GM21515 (cell line): ENCODE data around the gene GPR52.
"Not testable (repeated sequence)": the region's sequence is repeated elsewhere in the genome, so short reads cannot be mapped to it uniquely, and the experiment has no call there.

Experiments
- ATAC-seq: cut with Tn5 transposase; IDR thresholded peaks from one replicate; pipeline ENCODE4 v1.9.1; 2021; ENCODE audit not compliant: unreplicated experiment

GPR52 gene, protein sequence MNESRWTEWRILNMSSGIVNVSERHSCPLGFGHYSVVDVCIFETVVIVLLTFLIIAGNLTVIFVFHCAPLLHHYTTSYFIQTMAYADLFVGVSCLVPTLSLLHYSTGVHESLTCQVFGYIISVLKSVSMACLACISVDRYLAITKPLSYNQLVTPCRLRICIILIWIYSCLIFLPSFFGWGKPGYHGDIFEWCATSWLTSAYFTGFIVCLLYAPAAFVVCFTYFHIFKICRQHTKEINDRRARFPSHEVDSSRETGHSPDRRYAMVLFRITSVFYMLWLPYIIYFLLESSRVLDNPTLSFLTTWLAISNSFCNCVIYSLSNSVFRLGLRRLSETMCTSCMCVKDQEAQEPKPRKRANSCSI

DNA sequence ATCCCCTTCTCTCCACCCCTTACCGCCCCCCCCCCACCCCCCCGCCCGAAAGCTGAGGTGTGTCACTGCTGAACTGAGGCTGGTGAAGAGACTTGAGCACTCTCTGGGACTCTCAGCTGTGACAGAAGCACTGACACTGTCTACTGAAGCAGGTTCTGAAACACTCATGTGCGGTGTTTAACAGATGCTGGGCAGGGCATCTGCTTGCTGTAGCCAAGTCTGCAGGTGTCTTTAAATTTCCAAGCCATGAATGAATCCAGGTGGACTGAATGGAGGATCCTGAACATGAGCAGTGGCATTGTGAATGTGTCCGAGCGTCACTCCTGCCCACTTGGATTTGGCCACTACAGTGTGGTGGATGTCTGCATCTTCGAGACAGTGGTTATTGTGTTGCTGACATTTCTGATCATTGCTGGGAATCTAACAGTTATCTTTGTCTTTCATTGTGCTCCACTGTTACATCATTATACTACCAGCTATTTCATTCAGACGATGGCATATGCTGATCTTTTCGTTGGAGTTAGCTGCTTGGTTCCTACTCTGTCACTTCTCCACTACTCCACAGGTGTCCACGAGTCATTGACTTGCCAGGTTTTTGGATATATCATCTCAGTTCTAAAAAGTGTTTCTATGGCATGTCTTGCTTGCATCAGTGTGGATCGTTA lies at the start of gene GPR52:
GPR52 (plus strand) TSS at position 99 of the 665 bp plus-strand sequence; CDS start at position 247, 148 bp downstream.
- no peak for ATAC-seq

DNA sequence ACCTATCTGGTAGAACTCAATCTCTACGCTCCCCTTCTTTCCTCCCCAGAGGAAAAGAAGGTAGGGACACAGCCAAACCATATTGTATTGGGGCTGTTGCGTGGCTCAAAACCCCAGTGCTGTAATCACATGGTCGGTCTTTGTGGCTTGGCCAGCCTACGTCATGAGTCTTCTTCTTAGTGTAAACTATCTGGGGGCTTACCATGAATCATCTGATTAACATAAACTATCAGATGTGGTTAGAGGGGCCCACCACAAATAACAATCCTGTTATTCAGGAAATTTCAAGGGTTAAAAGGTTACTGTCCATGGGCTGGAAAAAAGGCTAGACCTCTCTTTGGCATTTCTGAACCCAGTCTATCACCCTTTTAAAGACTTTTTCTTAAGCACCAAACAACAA lies 49.5 kb upstream of the GPR52 start:
- ATAC-seq: no peak

DNA sequence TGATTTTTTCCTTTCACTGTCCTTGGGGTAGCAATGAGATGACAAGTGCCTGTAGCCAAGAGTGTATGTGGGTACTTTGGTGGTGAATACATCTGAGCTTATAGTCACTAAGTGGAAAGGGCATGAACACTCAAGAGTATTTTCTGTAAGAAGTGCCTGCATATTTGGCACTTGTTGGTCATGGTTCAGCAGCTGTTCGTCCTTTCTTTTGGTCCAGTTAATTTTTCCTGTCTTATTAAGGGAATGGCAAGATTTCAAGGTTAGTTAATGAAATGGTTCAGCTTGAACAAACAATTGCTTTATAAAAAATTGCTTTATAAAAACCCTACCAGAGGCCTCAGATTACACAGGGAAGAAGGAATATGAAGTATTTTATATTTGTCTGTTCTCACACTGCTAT lies 48.6 kb upstream of the GPR52 start:
- no peak for ATAC-seq

DNA sequence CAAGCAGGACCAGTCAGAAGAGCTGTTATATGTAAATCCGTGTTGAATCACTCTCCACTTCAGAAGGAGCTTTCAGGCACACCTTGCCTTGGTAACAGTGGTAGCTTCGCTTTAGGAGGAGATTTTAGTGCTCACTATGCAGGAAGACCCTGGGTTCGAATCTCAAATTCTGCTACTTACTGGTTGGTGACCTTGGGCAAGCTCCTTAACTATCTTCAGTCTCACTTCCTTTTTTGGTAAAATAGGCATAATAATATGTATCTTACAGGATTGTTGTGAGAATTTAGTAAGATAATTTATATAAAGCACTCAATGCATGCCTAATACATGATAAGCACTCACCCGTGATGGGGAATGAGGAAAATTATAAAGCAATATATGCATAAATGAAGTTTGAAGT lies 46.7 kb upstream of the GPR52 start:
- no peak for ATAC-seq

DNA sequence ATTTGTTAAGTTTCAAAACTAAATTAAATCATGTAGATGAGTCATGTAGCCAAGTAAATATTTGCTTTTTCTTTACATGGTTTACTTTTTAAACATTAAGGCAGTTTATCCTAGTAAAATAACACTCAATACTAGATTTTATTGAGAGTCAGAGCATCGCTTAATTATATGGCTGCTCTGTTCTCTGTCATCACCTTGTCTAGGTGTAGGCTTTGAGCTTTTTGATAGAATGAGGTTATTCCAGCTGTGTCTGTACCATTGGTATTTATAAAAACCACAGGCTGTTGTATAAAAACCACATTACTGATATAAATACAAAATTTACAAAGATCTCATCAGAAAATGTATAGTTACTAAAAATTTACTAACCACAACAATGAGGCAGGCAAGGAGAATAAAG lies 42.5 kb upstream of the GPR52 start:
- no peak for ATAC-seq

DNA sequence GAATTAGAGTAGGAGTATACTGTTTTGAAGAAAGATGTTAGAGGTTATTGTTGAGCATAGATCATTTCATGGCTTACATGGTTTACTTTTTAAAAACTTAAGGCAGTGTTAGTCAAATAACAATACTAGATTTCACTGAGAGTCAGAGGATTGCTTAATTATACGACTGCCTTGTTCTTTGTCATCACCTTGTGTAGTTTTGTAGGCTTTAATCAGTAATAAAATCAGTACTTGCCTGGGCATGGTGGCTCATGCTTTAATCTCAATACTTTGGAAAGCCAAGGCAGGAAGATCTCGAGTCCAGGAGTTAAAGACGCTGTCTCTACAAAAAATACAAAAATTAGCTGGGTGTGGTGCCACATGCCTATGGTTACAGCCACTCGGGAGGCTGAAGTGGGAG lies 41.3 kb upstream of the GPR52 start:
- no peak for ATAC-seq

DNA sequence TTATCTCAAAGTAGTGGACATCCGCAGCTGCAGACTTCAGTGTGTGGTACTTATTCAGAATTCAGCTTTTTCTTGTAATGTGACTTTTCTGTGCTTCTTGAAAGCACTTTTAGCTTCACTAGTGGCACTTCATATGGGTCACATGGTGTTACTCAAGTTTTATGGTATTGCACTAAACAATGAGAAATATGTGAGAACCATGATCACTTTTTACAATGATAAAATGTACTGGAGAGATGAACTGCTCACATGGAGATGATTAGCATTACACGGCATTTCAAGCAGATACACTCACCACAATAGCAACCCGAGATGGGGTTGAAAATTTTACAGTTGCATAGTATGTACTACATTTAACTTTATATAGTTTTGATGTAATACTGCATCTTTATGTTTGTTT lies 40.1 kb upstream of the GPR52 start:
- ATAC-seq: no peak

DNA sequence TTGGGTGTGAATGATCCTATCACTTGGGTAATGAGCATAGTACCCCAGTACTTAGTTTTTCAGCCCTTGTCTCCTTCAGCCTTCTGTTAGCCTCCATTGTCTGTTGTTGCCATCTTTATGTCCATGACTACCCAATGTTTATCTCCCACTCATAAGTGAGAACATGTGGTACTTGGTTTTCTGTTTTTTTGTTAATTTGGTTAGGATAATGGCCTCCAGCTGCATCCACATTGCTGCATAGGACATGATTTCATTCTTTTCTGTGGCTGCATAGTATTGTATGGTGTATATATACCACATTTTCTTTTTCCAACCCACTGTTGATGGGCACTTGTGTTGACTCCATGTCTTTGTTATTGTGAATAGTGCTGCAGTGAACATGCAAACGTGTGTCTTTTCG lies 39.6 kb upstream of the GPR52 start:
- no peak for ATAC-seq

DNA sequence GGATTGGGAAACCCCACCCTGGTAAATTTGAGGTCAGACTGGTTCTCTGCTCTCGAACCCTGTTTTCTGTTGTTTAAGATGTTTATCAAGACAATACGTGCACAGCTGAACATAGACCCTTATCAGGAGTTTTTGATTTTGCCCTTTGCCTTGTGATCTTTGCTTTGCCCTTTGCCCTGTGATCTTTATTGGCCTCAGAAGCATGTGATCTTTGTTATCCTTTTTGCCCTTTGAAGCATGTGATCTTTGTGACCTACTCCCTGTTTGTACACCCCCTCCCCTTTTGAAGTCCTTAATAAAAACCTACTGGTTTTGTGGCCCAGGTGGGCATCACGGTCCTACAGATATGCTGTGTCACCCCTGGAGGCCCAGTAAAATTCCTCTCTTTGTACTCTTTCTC lies 38.0 kb upstream of the GPR52 start:
- not testable (repeated sequence) for ATAC-seq

DNA sequence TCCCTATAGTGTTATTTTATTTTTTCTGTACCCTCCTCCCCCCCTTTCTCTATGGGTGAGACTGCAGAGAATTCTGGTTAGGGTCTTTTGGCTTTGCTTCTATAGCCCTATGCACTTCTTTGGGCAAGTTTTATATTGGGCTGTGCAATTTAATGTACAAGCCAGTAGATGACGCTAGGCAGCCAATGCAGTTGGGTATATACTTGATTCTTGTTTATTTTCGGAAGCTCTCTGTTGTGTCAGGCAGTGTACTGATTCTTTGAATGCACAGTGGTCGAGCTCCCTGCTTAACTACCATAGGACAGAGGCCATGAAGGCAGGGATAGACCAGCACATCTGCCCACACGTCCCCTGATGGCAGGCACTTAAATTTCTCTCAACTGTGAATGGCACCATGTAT lies 34.1 kb upstream of the GPR52 start:
- ATAC-seq: no peak

DNA sequence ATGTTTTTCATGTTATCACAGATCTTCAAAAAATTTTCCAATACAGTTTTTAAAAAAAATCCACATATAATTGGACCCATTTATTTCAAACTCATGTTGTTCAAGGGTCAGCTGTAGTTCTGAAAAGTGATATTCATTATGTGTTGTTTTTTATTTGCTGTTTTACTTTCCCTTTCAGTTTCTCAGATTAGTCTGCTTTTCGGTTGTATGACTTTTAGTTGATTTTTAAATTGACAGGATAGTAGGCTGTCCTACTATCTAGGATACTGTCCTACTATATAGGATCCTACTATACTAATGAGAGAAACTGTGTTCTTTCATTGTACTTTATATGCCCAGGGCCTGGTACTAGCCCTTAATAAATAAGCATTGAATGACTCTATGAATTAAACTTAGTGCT lies 33.6 kb upstream of the GPR52 start:
- no peak for ATAC-seq

DNA sequence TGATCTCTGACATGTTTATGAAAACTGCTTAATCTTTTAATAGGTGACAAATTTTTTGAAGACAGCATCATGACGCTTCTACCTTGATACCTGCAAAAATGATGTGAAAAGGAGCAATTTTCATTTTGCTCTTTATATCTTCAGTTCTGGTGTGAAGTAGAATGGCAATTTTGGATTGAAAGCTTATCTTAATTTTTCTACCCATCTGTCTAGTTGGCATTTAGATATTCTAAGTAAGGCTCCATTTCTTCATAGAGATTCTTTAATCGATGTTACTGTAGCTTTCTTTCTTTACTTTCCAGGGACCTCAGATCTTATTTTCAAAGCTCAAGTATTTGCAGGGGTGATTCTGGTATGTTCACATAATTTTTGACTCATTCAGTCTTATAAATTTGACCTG lies 32.3 kb upstream of the GPR52 start:
- ATAC-seq: no peak

DNA sequence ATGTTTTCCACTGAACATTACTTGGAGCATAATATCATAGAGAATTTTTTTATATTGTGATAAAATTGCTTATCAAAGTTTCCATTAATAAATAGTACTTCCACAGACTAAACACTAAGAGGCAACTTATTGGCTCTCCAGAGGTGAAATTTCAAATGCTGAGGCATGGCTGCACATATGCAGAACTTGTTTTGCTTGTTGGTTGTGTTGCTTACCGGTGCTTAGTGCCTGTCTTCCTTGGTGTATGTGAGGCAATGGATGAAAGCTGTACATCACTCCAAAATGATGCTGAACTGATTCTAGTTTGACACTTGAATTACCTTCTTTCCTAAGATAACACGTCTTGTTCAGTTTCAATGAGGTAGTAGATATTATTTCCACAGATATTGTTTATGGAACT lies 29.8 kb upstream of the GPR52 start:
- ATAC-seq: no peak

DNA sequence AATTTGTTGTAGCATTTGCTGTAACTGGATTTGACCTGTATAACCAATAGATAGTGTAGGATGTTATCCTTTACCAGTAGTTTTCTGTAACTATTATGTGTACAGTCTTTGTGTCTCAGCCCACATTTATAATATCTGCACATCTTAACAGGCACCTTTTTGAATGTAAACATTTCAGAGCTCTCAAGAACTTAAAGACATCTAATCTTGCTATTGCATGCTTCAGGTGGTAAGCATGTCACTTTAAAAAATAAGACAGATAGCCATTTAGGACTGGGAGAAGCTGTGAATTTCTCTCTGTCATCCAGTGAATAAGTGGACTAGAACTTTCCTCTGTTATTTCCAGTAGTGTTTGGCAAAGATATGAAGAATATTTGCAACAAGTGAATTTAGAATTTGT lies 22.6 kb upstream of the GPR52 start:
- no peak for ATAC-seq

DNA sequence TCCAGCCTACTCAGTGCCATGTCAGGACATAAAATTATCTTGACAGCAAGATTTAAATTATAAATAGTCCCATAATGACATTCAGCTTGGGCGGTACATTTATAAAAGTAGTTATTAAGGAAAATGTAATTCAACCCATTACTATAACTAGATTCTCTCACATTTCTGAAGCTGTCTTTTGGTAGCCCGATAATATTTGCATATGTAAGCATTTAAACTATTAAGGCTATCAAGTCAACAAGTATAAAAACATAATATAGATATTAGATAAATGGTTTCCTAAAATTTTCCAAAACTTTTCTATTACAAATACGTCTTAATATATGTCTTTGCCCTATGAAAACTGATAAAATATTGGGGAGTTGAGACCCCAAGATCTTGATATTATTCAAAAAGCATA lies 21.6 kb upstream of the GPR52 start:
- no peak for ATAC-seq

DNA sequence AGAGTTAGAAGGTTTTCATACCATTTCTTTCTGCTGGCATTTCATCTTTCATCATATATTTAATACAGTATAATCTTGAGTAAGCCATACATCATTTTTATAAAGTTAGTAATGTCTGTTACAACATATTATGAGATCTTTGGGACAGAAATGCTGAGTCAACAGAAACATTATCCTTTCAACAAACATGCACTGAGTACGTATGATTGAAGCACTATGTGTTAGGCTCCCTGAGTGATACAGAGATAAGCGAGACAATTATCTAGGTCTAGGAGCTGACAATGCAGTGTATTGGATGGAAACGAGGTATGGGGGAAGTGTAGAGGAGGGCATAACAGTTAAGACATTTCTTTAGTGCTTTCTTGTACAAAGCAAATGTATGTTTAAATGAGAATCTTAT lies 19.7 kb upstream of the GPR52 start:
- no peak for ATAC-seq

DNA sequence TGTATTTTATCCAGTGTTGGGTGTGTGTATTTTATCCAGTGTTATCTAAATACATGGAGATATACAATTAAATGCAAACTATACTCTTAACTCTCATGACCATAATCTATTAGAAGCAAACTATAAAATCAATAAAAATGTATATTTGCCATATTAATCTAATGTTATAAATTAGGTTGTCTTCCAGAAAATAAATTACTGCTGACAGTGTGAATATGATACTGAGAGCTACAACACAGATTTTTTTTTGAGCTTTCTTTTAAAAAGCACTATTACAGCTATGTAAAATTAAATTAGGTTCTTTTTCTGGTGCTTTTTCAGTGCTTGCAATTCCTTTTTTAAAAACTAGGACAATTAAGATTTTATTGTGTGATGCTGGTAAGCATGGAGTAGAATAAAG lies 19.0 kb upstream of the GPR52 start:
- ATAC-seq: no peak

DNA sequence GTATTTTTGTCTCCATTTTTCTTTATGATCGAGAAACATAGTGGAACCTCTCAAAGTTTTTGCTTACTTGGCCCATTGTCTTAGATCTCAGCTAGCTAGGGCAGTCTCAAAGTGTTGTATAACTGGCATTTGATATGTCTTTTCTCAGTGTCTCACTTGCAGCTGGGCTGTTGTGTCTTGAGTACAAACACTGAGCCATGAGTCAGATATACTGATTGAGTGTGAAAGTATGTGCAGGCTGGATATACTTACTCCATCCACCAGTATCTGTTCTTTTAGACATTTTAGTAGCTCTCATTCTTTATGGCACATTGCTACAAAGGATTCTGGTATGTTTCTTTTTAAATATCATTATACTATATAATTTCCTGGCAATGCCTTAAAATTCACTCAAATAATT lies 14.3 kb upstream of the GPR52 start:
- ATAC-seq: no peak

DNA sequence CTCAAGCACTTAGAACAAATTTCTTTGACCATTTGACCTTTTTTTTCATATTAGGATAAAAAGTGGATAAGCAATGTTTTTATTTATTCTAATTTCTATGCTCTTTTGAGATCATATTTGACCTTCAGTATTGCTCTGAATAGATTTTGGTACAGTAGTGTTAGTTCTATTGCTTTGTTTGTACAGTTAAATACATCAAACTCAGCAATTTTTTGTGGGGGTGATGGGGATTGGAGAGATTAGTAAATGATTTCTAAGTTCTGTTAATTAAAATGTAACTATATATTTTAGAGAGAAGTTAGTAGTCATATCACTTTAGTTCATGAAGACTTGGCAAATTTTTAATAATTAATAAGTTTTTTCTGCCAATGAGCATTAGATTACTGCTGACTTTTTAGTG lies 2.4 kb upstream of the GPR52 start:
- ATAC-seq: no peak

DNA sequence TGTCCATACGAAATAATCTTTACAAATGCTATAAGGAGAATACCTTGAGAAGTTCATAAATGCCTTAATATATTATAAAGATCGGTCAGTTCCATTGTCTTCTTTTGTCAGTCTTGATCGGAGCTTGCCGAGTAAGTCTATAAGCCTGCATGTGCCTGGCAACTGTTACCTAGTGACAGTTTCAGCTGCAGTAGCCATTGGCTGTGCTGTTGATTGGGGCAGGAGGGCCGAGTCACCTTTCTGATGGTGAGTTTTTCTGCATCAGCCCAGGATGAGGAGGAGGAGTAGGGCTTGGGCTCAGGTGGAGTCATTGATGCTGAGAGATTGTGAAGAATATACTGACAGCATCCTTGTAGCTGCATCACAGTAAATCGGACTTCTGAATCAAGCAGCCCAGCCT lies 1.9 kb upstream of the GPR52 start:
- ATAC-seq: no peak

DNA sequence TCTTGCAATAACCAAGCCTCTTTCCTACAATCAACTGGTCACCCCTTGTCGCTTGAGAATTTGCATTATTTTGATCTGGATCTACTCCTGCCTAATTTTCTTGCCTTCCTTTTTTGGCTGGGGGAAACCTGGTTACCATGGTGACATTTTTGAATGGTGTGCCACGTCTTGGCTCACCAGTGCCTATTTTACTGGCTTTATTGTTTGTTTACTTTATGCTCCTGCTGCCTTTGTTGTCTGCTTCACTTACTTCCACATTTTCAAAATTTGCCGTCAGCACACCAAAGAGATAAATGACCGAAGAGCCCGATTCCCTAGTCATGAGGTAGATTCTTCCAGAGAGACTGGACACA lies 743 bp downstream of the GPR52 start:
- ATAC-seq: no peak

DNA sequence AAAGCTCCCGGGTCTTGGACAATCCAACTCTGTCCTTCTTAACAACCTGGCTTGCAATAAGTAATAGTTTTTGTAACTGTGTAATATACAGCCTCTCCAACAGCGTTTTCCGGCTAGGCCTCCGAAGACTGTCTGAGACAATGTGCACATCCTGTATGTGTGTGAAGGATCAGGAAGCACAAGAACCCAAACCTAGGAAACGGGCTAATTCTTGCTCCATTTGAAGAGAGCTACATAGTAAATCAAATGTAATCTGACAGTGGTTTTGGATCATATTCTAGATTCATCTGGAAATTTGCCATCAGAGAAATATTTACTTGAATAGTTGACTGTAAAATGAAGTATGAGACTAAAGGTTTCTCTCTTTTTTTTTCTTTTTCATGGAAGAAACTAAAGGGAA lies 1.2 kb downstream of the GPR52 start:
- no peak for ATAC-seq

DNA sequence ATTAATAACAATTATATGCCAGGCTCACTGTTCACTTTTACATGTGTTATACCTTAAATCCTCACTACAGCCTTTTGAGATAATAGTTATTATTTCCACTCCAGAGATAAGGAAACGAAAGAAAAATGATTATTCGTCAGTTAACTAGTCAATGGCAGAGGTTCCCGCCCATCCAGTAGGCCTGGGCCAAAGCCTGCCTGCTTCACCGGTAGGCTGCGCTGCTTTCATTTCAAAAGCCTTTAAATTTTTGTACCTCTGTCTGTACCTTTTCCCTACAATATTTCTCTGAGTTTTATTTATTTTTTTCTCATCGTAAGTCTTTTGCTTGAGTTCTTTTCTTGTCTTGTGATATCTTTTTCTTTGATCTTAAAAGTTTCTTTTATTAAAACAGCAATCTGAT lies 3.6 kb downstream of the GPR52 start:
- ATAC-seq: no peak
